HPDE6-E6E7 (cell line): Measurements from ENCODE around the gene FER1L5.

Experiments
- DNase-seq: peaks from one replicate; pipeline ENCODE4 v3.0.0; 2011; ENCODE audit warnings: missing footprints; ENCODE audit errors: extremely low spot score

FER1L5 gene

GRCh38 chr2:96642564-96643360 lies at the start of gene FER1L5:
Gene FER1L5, plus strand, starts transcription at chr2:96642764. Its CDS starts 73 bp downstream, at chr2:96642837.
- DNase-seq: no peak

GRCh38 chr2:96594282-96594681 lies 48.3 kb upstream of the FER1L5 start:
- DNase-seq: no peak

GRCh38 chr2:96594691-96595152 lies 47.8 kb upstream of the FER1L5 start:
- DNase-seq: no peak

GRCh38 chr2:96596596-96596995 lies 46.0 kb upstream of the FER1L5 start:
- no peak for DNase-seq

DNA sequence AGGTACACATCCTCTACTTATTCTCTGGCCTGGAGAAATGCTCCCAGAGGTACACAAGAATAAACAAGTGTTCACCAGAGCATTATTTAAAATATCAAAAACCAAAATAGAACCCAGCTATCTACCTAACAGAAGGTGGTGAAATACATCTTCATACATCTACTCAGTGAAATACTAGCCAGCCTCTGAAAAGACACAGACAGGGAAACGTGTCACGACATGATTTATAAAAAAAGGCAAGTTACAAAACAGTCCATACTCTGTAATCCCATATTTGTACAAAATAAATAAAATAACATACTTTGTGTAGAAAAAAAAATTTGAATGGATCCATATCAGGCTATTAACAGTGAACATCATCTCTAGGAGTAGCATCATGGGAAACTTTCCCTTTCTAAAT lies 42.6 kb upstream of the FER1L5 start:
- no peak for DNase-seq

DNA sequence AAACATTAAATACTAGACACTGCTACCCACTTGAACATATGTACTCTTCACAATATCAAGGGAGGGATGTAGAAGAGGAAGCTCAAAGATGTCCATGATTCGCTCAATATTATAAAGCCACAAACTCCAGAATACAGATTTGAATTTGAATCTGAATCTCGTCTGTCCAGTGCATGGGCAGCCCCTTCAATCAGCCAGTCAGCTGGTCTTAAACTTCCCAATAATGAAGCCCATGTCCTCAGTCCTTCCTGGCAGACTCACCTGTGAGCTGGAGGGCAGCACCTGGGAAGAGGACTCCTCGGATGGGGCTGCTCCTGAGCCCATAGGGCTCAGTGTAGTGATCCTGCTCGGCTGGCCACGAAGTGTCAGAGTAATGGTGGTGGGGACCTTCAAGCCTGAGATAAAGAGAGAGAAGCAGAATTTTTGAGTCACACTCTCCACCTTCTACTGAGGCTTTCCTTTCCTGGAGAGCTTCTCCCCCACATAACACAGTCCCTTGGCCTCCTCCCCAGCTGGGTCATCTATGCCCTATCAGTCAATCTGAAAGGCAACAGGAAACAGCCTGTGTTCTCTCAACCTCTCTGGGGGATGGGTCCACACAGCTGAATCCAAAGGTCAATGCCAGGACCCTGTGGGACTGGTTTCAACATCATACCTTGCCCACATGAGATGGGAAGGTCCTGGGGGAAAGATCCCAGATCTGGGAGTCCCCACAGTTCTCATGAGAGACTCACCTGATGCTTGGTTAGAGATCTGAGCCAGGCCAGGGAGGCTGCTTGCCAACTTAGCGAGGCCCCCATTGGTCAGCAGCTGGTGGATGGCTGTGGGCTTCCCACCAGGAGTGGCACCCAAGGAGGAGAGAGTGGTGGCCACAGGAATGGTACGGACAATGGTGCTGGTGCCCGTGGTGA lies 40.9 kb upstream of the FER1L5 start:
- no peak for DNase-seq

GRCh38 chr2:96602330-96602823 lies 40.2 kb upstream of the FER1L5 start:
- no peak for DNase-seq

DNA sequence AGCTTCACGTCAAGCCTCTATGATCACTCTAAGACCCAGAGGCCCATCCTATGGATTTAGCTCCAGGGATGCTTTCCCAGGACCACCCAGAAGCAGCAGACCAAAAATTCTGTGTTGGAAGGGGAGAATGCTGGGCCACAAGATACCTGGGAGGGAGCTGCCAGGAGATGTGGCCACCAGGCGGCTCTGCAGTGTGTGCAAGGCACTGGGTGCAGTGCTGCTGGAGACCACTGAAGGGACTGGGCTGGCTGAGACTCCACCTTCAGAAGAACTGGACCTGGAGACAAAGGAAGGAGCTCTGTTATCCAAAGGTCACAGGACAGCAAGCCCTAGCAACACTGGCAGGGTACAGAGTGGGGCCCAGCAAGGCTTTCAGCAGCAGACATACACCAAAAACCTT lies 38.5 kb upstream of the FER1L5 start:
- DNase-seq: no peak

DNA sequence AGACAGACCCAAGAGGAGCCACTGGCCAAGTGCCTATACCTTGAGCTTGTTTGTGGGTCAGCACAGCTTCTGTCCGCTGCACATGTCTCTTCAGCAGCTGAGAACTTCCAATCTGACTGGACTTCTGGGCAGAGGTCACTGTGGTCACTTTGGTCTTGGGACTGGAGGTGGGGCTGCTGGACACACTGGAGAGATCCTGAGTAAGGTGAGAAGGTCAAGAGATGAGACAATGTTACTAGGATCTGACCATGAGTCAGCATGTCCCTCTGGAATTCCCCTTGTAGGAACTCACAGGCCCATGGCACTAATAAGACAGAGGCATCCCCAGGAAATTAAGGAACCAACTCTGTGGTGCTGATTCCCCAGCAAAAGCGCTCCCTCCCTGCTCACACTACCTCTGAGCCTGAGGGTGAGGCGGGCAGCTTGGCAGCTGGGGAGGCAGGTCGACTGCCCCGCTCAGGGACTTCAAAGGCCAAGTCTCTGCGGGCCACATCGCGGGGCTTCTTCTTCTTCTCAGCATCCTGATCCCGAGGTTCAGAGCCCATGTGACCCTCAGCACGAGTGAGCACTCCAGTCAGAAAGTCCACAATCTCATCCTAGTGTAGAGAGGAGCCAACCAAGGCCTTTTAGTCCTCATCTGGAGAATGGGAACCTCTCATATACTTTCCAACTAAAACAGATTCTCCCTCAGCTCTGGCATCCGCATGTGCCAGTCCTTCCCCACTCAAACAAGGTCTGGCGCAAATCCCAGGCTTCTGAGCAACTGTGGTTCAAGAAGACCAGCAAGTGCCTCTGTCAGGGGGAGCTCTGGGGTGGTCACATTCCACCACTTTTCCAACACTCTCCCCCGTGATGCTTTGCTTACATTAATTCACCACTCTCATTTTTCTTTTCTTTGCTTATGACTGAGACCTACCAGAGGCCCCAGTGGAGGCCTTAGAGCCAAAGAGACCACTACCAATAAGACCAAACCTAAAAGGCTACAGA lies 33.8 kb upstream of the FER1L5 start:
- no peak for DNase-seq

DNA sequence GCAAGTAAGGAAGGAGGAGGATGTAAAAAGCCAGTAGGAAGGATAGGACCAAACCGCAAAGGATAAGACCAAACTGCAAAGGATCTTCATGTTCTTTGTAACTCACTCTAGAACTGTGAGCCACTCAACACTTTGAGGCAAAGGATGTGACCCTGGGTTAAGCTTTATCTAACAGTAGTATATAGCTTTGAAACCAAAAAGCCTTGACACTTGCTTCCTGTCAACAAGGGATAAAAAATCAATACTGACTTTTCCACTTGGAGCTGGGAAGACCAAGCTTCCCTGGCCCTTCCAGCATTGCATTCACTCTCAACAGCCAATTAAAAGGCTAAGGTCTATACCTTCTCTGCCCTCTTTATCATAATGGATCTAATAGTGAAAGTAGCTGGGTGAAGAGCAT lies 26.4 kb upstream of the FER1L5 start:
- DNase-seq: no peak

DNA sequence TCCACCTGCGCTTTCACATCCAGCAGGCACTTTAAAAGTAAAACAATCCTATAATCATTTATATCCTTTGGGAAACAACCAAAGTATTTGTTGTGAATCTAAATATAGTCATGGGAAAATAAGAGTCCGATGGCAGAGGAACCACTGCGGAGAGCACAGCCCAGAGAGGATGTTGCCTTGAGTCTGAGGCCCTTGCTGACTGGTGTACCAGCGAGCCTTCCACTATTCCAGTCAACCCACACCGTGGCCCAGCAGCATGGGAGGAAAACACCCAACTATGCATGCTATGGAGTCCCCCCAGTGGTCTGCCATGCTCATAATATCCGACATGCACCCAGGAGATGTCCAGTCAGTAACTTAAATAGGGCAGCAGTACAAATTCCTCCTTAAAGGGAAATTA lies 26.0 kb upstream of the FER1L5 start:
- DNase-seq: no peak

DNA sequence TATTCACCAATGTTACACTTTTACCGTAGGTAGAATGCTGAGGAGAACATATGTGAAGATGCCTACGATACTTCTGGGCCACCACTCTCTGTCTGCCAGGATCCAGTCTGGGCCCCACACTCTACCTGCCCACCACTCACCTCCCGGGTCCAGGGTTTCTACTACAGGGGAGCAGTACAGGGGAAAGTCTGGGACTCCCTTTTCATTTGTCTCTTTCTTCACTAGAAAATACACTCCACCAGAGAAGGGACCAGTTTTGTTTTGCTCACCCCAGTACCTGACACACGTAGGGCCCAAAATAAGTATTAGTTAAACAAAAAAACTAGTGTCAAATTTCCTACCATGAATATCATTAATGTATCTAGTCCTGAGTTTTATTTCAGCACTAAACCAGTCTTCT lies 25.6 kb upstream of the FER1L5 start:
- no peak for DNase-seq

DNA sequence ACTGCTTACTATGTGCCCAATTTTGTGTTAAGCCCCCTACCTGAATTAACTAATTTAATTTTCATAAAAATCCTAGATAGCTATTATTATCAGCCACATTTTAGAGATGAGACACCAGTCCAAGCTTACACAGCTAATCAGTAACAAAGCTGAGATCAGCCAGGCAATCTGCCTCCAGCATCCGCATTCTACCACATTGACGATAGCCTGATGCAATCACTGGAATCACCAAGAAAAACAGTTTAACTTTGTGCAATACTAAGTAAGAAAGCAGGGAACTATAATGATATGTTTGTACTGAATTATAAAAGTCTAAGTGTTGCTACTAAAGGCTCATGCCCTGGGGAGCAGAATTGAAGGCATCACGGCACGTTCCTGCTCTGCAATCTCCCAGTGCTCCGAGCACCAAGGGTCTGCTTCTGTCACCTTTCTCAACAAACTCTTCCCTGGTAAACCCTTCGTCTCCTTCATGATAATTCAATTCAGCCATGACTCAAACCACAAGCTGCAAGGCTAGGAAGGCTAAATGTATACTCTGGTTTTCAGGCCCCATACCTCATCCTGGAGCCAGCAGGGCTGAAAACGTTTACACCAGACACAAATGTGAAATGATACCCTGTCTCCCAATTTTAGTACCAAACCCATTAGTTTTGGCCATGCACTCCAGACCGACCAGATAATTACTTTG lies 23.8 kb upstream of the FER1L5 start:
- no peak for DNase-seq

DNA sequence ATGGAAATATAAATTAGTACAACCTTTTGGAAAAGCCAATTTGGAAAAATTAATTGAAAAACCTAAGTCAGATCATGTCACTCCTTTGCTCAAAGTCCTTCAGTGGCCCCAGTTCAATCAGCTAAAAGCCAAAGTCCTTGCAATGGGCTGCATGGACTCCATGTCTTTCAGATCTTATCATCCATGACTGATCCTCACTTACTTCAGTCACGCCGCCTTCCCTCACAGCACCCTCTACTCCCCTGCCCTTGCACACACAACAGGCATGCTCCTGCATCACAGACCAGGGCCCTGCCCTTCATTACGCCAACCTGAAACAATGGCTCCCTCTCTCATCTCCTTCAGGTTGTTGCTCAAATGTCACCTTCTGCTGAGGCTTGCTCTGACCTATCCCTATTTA lies 20.0 kb upstream of the FER1L5 start:
- DNase-seq: no peak

DNA sequence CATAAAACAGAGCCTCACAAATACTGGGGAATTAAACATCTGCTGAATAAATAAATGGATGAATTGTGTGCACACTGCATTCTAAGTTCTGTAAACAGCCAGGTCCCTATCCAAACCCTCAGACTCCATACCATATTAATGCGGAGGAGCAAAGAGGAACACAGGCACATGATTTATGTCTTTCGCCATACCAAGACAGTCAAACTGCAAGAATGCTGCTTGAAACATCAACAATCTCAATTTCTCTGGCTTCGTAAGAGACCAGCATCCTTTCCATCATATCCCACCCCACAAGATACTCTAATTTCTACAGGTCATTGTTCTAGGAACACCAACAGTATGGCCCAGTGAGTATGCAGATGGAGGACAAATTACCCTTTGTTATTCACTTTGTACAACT lies 19.4 kb upstream of the FER1L5 start:
- no peak for DNase-seq

- DNase-seq: no peak
These were observed 16.7 kb upstream of the FER1L5 start for GRCh38 chr2:96625571-96626552.

DNA sequence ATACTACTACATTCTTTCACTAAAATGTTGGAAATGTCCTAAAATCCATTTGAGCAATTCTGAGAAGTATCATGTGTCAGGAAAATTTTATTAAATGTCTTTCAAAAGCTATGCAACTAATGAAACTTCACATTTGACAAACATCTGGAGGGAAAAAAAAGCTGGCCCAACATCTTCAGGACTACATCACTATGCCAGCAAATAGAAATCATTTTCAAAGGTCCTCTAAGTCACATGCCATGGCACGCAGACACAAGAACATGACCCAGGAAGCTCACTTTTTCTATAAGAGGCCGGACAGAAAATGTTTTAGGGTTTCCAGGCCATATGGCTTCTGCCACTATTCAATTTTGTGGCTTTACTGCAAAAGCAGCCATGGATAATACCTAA lies 16.0 kb upstream of the FER1L5 start:
- DNase-seq: no peak

GRCh38 chr2:96631804-96632435 lies 10.6 kb upstream of the FER1L5 start:
- no peak for DNase-seq

DNA sequence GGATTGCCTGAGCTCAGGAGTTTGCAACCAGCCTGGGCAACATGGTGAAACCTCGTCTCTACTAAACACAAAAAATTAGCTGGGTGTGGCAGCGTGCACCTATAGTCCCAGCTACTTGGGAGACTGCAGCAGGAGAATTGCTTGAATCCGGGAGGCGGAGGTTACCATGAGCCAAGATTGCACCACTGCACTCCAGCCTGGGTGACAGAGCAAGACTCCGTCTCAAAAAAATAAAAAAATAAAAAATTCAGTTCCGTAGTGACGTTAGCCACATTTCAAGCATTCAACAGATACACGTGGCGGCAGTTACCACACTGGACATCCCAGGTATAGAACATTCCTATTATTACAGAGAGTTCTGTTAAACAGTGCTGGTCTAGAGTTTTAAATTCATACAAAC lies 8.9 kb upstream of the FER1L5 start:
- no peak for DNase-seq
